Mammary epithelial cell (primary cell): Measurements from ENCODE around the gene CTTNBP2.

Source experiments
- CTCF ChIP-seq, 2 donors: IDR thresholded peaks in 1 of 2; conservative IDR thresholded peaks in 1 of 2; 2 replicates each; pipeline ENCODE4 v1.5.1; 2011 to 2012; ENCODE audit warnings: inconsistent platforms in 2 of 2, low read length in 2 of 2, mild to moderate bottlenecking in 2 of 2, control low read depth in 1 of 2, low read depth in 1 of 2; ENCODE audit not compliant: insufficient read depth in 1 of 2; ENCODE audit errors: extremely low read depth in 1 of 2
- EZH2 ChIP-seq: IDR thresholded peaks from 2 replicates; pipeline ENCODE4 v1.6.1; 2012; ENCODE audit warnings: low read length, inconsistent platforms, borderline replicate concordance

GRCh38 chr7:117672453-117672852, 200.8 kb downstream of the CTTNBP2 start:
- TF ChIP-seq CTCF (conservative IDR thresholded peaks at IDR 0.05 in 1 of 2, IDR thresholded peaks at IDR 0.05 in 1 of 2; ENCODE audit: extremely low read depth in 1 of 2, insufficient read depth in 1 of 2, low read depth in 1 of 2, low read length in 2 of 2) (no peak), EZH2 (no peak)
